CD4-positive, alpha-beta memory T cell (primary cell): ENCODE data around the gene DCLK2. TPM values are rescaled to one million over a fixed set of nuclear protein-coding genes. Genes with fewer than 3 reads are reported as not detected.

Experiments used
- CTCF ChIA-PET: fragments of 350-600 bp; sonication (Branson Sonifier 250); formaldehyde crosslinking; loops from one replicate; lab custom pipeline; 2021; ENCODE audit warnings: inconsistent platforms; ENCODE audit not compliant: partially characterized antibody; lab: Charles Lee
- POLR2A ChIA-PET: fragments of 350-600 bp; sonication (Branson Sonifier 250); formaldehyde crosslinking; loops from one replicate; lab custom pipeline; 2021; ENCODE audit not compliant: partially characterized antibody; lab: Charles Lee
- DNase-seq, 5 donors: peaks; one replicate each; pipeline versions ENCODE4 v3.0.0 to v3.0.0-alpha.2; 2020 to 2022; ENCODE audit warnings: mixed read lengths in 1 of 5
- H3K27ac ChIP-seq: one replicate; pipeline ENCODE4 v1.7.0; 2013; ENCODE audit warnings: low read depth, low read length
- H3K27me3 ChIP-seq: 2 replicates; pipeline ENCODE4 v1.7.0; 2013; ENCODE audit warnings: mild to moderate bottlenecking, low read length, moderate library complexity; ENCODE audit not compliant: insufficient read depth
- H3K36me3 ChIP-seq: 2 replicates; pipeline ENCODE4 v1.7.0; 2013; ENCODE audit warnings: mild to moderate bottlenecking, low read length, moderate library complexity; ENCODE audit not compliant: insufficient read depth
- H3K4me1 ChIP-seq: 2 replicates; pipeline ENCODE4 v1.7.0; 2013; ENCODE audit warnings: mild to moderate bottlenecking, low read length, moderate library complexity; ENCODE audit not compliant: insufficient read depth
- H3K4me3 ChIP-seq, 2 donors: one replicate each; pipeline ENCODE4 v1.7.0; 2013; ENCODE audit warnings: low read length in 2 of 2, mild to moderate bottlenecking in 1 of 2
- H3K9me3 ChIP-seq, 2 donors: one replicate each; pipeline ENCODE4 v1.7.0; 2013; ENCODE audit warnings: low read length in 2 of 2, control low read depth in 1 of 2; ENCODE audit not compliant: control insufficient read depth in 1 of 2
- H3K27ac Mint-ChIP-seq, 7 donors: one replicate each; pipeline ENCODE4 v1.8.0; 2020 to 2021; ENCODE audit warnings: mixed read lengths in 7 of 7, mild to moderate bottlenecking in 6 of 7, inconsistent platforms in 3 of 7, moderate library complexity in 3 of 7
- H3K27me3 Mint-ChIP-seq, 2 donors: one replicate each; pipeline ENCODE4 v1.8.0; 2020 to 2021; ENCODE audit warnings: mixed read lengths in 2 of 2
- H3K36me3 Mint-ChIP-seq, 2 donors: one replicate each; pipeline ENCODE4 v1.8.0; 2020 to 2021; ENCODE audit warnings: mixed read lengths in 2 of 2, inconsistent platforms in 1 of 2, mild to moderate bottlenecking in 1 of 2
- H3K4me1 Mint-ChIP-seq, 4 donors: one replicate each; pipeline ENCODE4 v1.8.0; 2020 to 2021; ENCODE audit warnings: mixed read lengths in 4 of 4, mild to moderate bottlenecking in 1 of 4
- H3K4me3 Mint-ChIP-seq, 8 donors: one replicate each; pipeline ENCODE4 v1.8.0; 2020 to 2021; ENCODE audit warnings: mixed read lengths in 8 of 8, mild to moderate bottlenecking in 7 of 8, moderate library complexity in 6 of 8, inconsistent platforms in 3 of 8
- H3K9me3 Mint-ChIP-seq, 8 donors: one replicate each; pipeline ENCODE4 v1.8.0; 2020 to 2021; ENCODE audit warnings: mixed read lengths in 8 of 8, mild to moderate bottlenecking in 5 of 8, inconsistent platforms in 3 of 8, moderate library complexity in 1 of 8
- intact Hi-C: fragments of 100-400 bp; cut with micrococcal nuclease; formaldehyde crosslinking; loops from one replicate; pipeline ENCODE4 v1.15.1; 2023
- polyA plus RNA-seq, 2 donors: library from polyadenylated mRNA; unstranded; fragments of 300-500 nt; fragmentation: Illumina TruSeq; gene quantifications; one replicate each; pipeline ENCODE4 v1.2.3, GENCODE V29; 2021
- total RNA-seq, 2 experiments: library from RNA; stranded (reverse); gene quantifications; one replicate each; pipeline ENCODE4 v1.2.3, GENCODE V29; 2021

Gene DCLK2
- total and polyA plus RNA-seq, 4 experiments from 2014 or later: not detected

GRCh38 chr4:150140774-150141400 is 62.6 kb downstream of the DCLK2 start:
- peaks cover 0 to 3% (median 0%) of the 10 kb centered on the region in 8 donors for H3K9me3 Mint-ChIP-seq
- no peak for DNase-seq
- intact Hi-C loops: no loop called here
- no peaks in the 10 kb centered on the region for H3K36me3 Mint-ChIP-seq
- peaks cover 1 to 2% of the 10 kb centered on the region in 2 donors for H3K27me3 Mint-ChIP-seq
- Histone ChIP-seq H3K27ac (no peak overlapping the region), H3K27me3 (no peaks in the 10 kb centered on the region), H3K4me3 (no peak overlapping the region), H3K9me3 (no peaks in the 10 kb centered on the region), H3K36me3 (no peaks in the 10 kb centered on the region), H3K4me1 (no peaks in the 10 kb centered on the region)
- CTCF ChIA-PET: no interaction called here
- H3K27ac Mint-ChIP-seq: no peak overlapping the region
- POLR2A ChIA-PET: no interaction called here
- H3K4me1 Mint-ChIP-seq: peaks cover 0 to 1% (median 0%) of the 10 kb centered on the region in 4 donors
- H3K4me3 Mint-ChIP-seq: no peak overlapping the region

- H3K4me1 ChIP-seq: no peaks in the 10 kb centered on the region
- peaks cover 0 to 3% (median 0%) of the 10 kb centered on the region in 8 donors for H3K9me3 Mint-ChIP-seq
- H3K27ac ChIP-seq: no peak overlapping the region
- intact Hi-C loops: no loop called here
- ChIA-PET POLR2A (no interaction called here), CTCF (no interaction called here)
- H3K27me3 Mint-ChIP-seq: peaks cover 1 to 2% of the 10 kb centered on the region in 2 donors
- no peaks in the 10 kb centered on the region for H3K4me1 Mint-ChIP-seq
- H3K27me3 ChIP-seq: no peaks in the 10 kb centered on the region
- no peaks in the 10 kb centered on the region for H3K36me3 ChIP-seq
- no peak overlapping the region for H3K4me3 ChIP-seq
- no peak overlapping the region for H3K27ac Mint-ChIP-seq
- no peaks in the 10 kb centered on the region for H3K9me3 ChIP-seq
- DNase-seq: no peak
- H3K4me3 Mint-ChIP-seq: no peak overlapping the region
- no peaks in the 10 kb centered on the region for H3K36me3 Mint-ChIP-seq
Observed at GRCh38 chr4:150141756-150142155, 63.5 kb downstream of the DCLK2 start.

GRCh38 chr4:150142831-150143230 is 64.6 kb downstream of the DCLK2 start:
- no peak overlapping the region for H3K4me3 Mint-ChIP-seq
- intact Hi-C loops: no loop called here
- CTCF ChIA-PET: no interaction called here
- DNase-seq: no peak
- no peaks in the 10 kb centered on the region for H3K4me1 ChIP-seq
- no peak overlapping the region for H3K27ac Mint-ChIP-seq
- no peaks in the 10 kb centered on the region for H3K36me3 Mint-ChIP-seq
- H3K27me3 ChIP-seq: no peaks in the 10 kb centered on the region
- no peaks in the 10 kb centered on the region for H3K9me3 ChIP-seq
- POLR2A ChIA-PET: no interaction called here
- peaks cover 2 to 5% of the 10 kb centered on the region in 2 donors for H3K27me3 Mint-ChIP-seq
- H3K9me3 Mint-ChIP-seq: peaks cover 0 to 3% (median 0%) of the 10 kb centered on the region in 8 donors
- no peaks in the 10 kb centered on the region for H3K4me1 Mint-ChIP-seq
- no peak overlapping the region for H3K4me3 ChIP-seq
- H3K27ac ChIP-seq: no peak overlapping the region
- no peaks in the 10 kb centered on the region for H3K36me3 ChIP-seq

- Histone ChIP-seq H3K27ac (no peak overlapping the region), H3K4me1 (no peaks in the 10 kb centered on the region), H3K9me3 (no peaks in the 10 kb centered on the region), H3K27me3 (no peaks in the 10 kb centered on the region), H3K4me3 (no peak overlapping the region), H3K36me3 (no peaks in the 10 kb centered on the region)
- DNase-seq: no peak
- no peak overlapping the region for H3K27ac Mint-ChIP-seq
- H3K36me3 Mint-ChIP-seq: no peaks in the 10 kb centered on the region
- H3K9me3 Mint-ChIP-seq: peaks cover 0 to 3% (median 0%) of the 10 kb centered on the region in 8 donors
- no peaks in the 10 kb centered on the region for H3K4me1 Mint-ChIP-seq
- intact Hi-C loops: no loop called here
- H3K4me3 Mint-ChIP-seq: no peak overlapping the region
- H3K27me3 Mint-ChIP-seq: peaks cover 0 to 7% of the 10 kb centered on the region in 2 donors
- ChIA-PET CTCF (interaction anchor here (1.4 kb wide), 1 partner anchor 12 kb away, joined by 4 read pairs; no protein-coding TSS in a partner anchor), POLR2A (no interaction called here)
Observed at GRCh38 chr4:150145090-150145945, 67.1 kb downstream of the DCLK2 start.

GRCh38 chr4:150145946-150146340 is 67.7 kb downstream of the DCLK2 start:
- Mint-ChIP-seq H3K36me3 (no peaks in the 10 kb centered on the region), H3K4me3 (no peak overlapping the region), H3K27ac (no peak overlapping the region), H3K9me3 (peaks cover 0 to 3% (median 0%) of the 10 kb centered on the region in 8 donors), H3K27me3 (peaks cover 0 to 7% of the 10 kb centered on the region in 2 donors), H3K4me1 (no peaks in the 10 kb centered on the region)
- ChIA-PET POLR2A (no interaction called here), CTCF (interaction anchor here (1.4 kb wide), 1 partner anchor 11 kb away, joined by 4 read pairs; no protein-coding TSS in a partner anchor)
- H3K4me3 ChIP-seq: no peak overlapping the region
- no peaks in the 10 kb centered on the region for H3K36me3 ChIP-seq
- no peaks in the 10 kb centered on the region for H3K9me3 ChIP-seq
- intact Hi-C loops: no loop called here
- no peak for DNase-seq
- no peaks in the 10 kb centered on the region for H3K4me1 ChIP-seq
- no peaks in the 10 kb centered on the region for H3K27me3 ChIP-seq
- no peak overlapping the region for H3K27ac ChIP-seq

- ChIA-PET CTCF (no interaction called here), POLR2A (no interaction called here)
- H3K4me1 ChIP-seq: no peaks in the 10 kb centered on the region
- H3K9me3 ChIP-seq: no peaks in the 10 kb centered on the region
- intact Hi-C loops: no loop called here
- no peaks in the 10 kb centered on the region for H3K27me3 ChIP-seq
- Mint-ChIP-seq H3K27ac (no peak overlapping the region), H3K4me3 (no peak overlapping the region), H3K27me3 (peaks cover 0 to 7% of the 10 kb centered on the region in 2 donors), H3K9me3 (peaks cover 0 to 3% (median 0%) of the 10 kb centered on the region in 8 donors), H3K36me3 (no peaks in the 10 kb centered on the region), H3K4me1 (no peaks in the 10 kb centered on the region)
- no peak overlapping the region for H3K27ac ChIP-seq
- DNase-seq: no peak
- no peaks in the 10 kb centered on the region for H3K36me3 ChIP-seq
- H3K4me3 ChIP-seq: no peak overlapping the region
Observed at GRCh38 chr4:150149381-150149780, 71.1 kb downstream of the DCLK2 start.

- Histone ChIP-seq H3K9me3 (no peaks in the 10 kb centered on the region), H3K36me3 (no peaks in the 10 kb centered on the region), H3K4me3 (no peak overlapping the region), H3K27me3 (no peaks in the 10 kb centered on the region), H3K27ac (no peak overlapping the region), H3K4me1 (no peaks in the 10 kb centered on the region)
- Mint-ChIP-seq H3K4me1 (no peaks in the 10 kb centered on the region), H3K27ac (no peak overlapping the region), H3K9me3 (no peaks in the 10 kb centered on the region), H3K36me3 (no peaks in the 10 kb centered on the region), H3K27me3 (peaks cover 0 to 6% of the 10 kb centered on the region in 2 donors), H3K4me3 (no peak overlapping the region)
- ChIA-PET POLR2A (no interaction called here), CTCF (no interaction called here)
- no peak for DNase-seq
- intact Hi-C loops: no loop called here
Observed at GRCh38 chr4:150150629-150151062, 72.4 kb downstream of the DCLK2 start.
